Measurements from ENCODE around the gene METRN.

METRN gene

DNA sequence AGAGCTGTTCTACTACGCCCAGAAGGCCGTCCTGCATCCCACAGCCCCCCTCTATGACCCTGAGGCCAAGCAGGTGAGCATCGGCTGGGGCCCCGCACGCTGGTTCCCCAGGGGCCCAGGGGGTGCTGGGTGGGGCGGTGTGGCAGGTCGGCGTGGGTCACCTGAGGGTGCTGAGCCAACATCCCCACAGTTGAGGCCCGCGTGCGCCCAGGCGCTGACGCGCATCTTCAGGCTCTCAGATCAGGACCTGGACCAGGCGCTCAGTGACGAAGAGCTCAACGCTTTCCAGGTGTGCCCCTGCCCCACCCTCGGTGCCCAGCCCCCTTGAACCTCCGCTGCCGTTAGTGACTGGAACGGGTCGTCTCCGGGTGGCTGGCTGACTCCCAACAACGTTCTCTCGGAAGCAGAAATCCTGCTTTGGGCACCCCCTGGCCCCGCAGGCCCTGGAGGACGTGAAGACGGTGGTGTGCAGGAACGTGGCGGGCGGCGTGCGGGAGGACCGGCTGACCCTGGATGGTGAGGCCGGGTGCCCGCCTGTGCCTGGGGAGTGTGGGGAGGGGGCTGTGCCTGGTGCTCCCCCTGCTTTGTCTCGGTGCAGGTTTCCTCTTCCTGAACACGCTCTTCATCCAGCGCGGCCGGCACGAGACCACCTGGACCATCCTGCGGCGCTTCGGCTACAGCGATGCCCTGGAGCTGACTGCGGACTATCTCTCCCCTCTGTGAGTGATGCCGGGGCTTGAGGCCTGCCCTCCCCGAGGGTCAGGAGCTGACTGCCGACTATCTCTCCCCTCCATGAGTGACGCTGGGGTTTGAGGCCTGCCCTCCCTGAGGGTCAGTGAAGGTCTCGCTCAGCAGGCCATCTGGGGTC lies 44.2 kb upstream of the METRN start:
- H3K27ac ChIP-seq: no peak overlapping the region
- no peak for TF ChIP-seq ZFX (IDR thresholded peaks at IDR 0.05; ENCODE audit: borderline replicate concordance)
- TF ChIP-seq, protein P1, sequence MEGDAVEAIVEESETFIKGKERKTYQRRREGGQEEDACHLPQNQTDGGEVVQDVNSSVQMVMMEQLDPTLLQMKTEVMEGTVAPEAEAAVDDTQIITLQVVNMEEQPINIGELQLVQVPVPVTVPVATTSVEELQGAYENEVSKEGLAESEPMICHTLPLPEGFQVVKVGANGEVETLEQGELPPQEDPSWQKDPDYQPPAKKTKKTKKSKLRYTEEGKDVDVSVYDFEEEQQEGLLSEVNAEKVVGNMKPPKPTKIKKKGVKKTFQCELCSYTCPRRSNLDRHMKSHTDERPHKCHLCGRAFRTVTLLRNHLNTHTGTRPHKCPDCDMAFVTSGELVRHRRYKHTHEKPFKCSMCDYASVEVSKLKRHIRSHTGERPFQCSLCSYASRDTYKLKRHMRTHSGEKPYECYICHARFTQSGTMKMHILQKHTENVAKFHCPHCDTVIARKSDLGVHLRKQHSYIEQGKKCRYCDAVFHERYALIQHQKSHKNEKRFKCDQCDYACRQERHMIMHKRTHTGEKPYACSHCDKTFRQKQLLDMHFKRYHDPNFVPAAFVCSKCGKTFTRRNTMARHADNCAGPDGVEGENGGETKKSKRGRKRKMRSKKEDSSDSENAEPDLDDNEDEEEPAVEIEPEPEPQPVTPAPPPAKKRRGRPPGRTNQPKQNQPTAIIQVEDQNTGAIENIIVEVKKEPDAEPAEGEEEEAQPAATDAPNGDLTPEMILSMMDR (IDR thresholded peaks at IDR 0.05): no peak

DNA sequence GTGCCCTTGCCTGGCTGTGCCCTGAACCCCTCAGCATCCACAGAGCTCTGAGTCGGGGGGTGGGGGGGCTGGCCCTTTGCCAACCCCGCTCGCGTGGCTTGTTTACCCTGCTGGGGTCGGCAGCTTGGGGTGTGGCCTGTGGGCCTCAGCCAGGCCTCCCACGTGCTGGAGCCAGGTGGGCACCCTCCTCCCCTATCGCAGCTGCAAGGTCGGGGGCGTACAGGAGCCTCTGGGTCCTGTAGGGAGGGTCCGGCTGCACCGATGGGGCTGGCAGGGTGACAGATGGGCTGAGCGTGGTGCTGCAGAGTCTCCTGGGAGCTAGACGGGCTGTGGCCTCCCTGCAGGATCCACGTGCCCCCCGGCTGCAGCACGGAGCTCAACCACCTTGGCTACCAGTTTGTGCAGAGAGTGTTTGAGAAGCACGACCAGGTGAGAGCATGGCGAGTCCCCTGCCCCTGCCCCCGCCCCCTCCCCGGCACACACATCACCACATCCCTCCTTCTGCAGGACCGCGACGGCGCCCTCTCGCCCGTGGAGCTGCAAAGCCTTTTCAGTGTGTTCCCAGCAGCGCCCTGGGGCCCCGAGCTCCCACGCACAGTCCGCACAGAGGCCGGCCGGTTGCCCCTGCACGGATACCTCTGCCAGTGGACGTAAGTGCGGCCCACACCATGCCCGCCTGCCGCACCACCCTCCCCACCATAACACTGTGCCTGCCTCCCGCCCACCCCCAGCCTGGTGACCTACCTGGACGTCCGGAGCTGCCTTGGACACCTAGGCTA lies 43.4 kb upstream of the METRN start:
- H3K27ac ChIP-seq: no peak overlapping the region
- TF ChIP-seq, protein P1 (IDR thresholded peaks at IDR 0.05): no peak
- TF ChIP-seq ZFX (IDR thresholded peaks at IDR 0.05; ENCODE audit: borderline replicate concordance): no peak

DNA sequence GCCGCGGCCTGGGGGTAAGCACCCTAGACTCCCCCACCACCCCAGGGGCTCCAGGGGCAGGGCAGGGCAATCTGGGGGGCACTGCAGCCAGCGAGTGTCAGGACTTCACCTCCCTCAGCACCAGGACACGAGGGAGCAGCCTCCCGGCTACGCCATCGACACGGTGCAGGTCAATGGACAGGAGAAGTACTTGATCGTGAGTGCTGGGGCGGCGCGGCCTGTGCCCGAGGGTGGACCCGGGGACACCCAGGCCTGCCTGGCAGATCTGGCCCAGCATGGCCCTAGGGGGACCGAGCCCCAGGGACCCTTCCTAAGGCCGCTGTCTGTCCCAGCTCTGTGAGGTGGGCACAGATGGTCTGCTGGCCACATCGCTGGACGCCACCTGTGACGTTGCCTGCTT lies 42.5 kb upstream of the METRN start:
- TF ChIP-seq, protein P1 (IDR thresholded peaks at IDR 0.05): no peak
- TF ChIP-seq ZFX (IDR thresholded peaks at IDR 0.05; ENCODE audit: borderline replicate concordance): no peak
- peak overlapping the region; percentile 82; the same call in 1 of the 2 replicates for H3K27ac ChIP-seq

DNA sequence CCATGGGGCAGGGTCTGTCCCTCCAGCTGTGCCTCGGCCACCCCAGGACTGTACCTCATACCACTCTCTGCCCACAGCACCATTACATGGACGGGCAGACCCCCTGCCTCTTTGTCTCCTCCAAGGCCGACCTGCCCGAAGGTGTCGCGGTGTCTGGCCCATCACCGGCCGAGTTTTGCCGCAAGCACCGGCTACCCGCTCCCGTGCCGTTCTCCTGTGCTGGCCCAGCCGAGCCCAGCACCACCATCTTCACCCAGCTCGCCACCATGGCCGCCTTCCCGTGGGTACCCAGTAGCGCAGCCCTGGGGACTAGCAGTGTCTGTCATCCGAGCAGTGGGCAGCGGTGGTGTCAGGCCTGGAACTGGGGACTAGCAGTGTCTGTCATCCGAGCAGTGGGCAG lies 42.1 kb upstream of the METRN start:
- H3K27ac ChIP-seq: peak overlapping the region; percentile 82
- TF ChIP-seq ZFX (IDR thresholded peaks at IDR 0.05; ENCODE audit: borderline replicate concordance): no peak
- TF ChIP-seq, protein P1 (IDR thresholded peaks at IDR 0.05): no peak

DNA sequence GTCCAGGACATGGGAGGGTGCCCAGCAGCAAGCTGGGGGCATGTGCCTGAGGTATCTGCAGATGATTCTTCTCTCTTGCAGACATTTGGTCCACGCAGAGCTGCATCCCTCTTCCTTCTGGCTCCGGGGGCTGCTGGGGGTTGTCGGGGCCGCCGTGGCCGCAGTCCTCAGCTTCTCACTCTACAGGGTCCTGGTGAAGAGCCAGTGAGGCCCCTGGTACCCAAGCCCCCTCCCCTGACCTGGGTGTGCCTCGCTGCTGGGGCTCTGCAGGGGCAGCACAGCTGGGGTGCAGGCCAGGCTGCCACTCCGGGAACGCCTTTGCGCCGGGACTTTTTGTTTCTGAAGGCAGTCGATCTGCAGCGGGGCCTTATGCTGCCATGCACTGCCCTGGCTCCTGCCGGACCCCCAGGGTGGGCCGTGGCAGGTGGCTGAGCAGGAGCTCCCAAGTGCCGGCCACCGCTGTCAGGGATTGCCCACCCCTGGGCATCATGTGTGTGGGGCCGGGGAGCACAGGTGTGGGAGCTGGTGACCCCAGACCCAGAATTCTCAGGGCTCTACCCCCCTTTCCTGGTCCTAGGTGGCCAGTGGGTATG lies 41.4 kb upstream of the METRN start:
- TF ChIP-seq, protein P1 (IDR thresholded peaks at IDR 0.05): no peak
- no peak for TF ChIP-seq ZFX (IDR thresholded peaks at IDR 0.05; ENCODE audit: borderline replicate concordance)

DNA sequence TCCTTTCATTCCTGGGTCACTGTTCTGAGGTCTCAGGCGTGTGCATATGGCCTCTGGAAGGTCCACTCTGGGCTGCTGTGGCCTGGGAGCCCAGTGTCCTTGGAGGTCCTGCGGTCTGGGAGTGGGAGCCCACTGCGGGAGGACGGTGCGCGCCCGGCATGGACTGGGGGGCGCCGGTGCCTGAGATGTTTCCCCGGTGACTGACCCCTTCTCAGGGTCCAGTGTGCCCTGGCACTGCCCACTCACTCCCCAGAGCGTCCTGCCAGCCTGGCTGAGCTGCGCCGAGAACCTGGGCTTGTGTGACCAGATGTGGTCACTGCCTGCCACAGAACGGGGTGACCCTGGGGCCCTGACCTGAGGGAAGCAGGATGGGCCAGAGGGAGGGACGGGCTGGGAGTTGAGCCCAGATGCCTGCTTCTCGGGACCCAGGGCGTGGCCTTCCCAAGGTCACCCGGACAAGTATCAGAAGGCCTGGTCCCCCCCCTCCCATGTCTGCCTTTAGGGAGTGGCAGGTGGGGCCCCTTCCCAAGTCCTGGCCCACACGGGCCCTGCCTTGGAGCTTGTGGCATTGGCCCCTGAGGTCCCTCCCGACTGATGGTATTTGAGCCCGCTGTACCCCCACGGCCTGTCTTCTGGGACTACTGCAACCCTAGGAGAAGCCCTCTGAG lies 40.6 kb upstream of the METRN start:
- peak overlapping the region; percentile 82 for H3K27ac ChIP-seq
- no peak for TF ChIP-seq ZFX (IDR thresholded peaks at IDR 0.05; ENCODE audit: borderline replicate concordance)
- TF ChIP-seq, protein P1 (IDR thresholded peaks at IDR 0.05): no peak

More for the DNA sequence above, 41.4 kb upstream of the METRN start:
- H3K27ac ChIP-seq: peak overlapping the region; percentile 82

All from 22Rv1 (cell line).